GM21723 (cell line): ENCODE data around the gene C5orf58.

ENCODE experiments used
- ATAC-seq: cut with Tn5 transposase; IDR thresholded peaks from one replicate; pipeline ENCODE4 v1.9.1; 2021; ENCODE audit warnings: mild to moderate bottlenecking, moderate library complexity; ENCODE audit not compliant: unreplicated experiment

Gene C5orf58

DNA sequence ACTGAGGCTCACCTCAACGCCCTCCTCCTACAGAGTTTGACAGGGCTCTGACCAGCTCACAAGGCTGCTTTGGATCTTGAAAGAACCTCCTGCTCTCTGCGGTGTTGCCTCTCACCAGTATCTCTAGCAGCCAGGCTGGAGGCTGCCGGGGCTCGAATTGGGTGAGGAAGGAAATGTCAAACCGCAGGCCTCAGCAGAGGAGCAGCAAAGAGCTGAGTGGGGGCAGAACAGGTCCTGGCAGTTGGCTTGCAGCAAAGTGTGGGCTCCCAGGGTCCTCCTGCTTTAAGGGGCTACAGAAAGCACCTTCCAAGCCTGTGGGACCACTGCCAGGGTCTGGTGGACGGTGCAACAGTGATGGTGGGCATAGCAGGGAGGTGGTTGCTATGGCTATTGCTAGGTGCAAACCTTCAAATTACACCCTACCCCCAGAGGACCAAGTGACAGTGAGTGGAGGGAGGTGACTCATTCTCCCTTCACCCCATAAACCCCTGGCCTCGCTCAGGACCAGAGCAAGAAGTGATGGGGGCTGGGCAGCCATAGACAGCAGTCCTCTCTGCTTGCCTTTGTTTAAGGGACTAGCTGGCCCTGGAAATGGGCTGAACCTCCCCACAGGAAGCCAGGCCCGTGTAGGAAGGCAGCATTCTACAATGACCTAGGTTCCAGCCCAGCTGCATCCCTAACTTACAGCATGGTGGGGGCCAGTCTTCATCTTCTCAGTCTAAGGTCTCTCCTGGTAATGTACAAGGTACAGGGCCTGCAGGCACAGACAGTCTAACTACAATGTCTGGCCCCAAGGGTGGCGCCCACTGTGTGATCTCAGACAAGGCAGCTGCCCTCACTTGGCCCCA, 46.0 kb downstream of the C5orf58 start:
- ATAC-seq = peak; percentile 92

DNA sequence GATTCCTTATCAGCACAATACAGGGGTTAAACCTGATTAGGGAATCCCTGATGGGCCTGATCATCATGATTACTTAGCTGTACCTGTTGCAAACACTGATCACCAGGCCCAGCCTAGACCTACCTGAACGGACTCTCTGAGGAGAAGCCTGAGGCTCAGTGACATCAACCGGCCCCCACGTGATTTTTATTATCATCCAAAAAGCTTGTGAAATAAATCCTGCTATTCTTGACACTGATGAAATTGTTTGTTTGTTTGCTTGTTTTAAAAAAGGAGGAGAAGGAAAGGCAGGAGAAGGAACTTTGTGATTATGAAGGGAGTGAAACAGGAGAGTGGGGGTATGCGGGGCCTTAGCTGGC, 46.7 kb downstream of the C5orf58 start:
- ATAC-seq = no peak

DNA sequence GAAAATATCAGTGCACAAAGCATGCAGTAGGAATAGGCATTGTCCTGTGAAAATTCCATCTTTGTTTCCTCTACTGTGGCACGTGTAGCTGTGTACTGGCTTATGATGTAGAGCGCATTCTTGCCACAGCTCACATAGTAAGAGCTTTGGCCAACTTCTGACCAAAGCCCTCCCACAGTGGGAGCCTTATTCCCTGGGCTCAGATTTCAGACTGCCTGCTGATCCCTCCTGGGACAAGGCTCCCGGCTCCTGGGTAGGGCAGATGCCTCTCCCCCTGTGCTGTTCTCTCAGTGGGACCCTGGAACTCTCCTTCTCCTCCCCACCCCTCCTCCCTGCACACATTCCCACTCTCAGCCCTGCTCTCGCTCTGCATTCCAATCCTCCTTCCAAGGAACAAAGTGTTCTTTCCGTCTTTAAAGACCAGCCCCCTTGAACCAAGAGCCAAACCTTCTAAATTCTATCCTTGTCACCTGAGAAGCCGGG, 47.3 kb downstream of the C5orf58 start:
- ATAC-seq = no peak

DNA sequence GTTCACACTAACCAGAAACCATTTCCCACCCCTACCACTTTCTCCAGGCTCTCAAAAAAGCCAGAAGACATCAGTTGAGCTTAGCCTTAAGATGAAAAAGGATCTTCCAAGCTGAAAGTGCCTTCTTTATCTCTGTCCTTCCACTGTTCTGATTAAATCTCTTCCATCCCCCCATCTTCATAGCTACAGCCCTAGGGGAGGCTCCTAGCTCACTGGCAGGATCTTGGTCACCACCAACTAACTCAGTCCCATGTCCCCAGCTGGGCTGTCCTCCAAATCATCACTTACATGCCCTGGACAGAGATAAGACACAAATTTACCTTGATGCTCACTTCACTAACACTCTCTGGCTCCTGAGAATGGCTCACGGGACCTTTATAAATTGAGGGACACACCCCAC, 50.5 kb downstream of the C5orf58 start:
- no peak for ATAC-seq

DNA sequence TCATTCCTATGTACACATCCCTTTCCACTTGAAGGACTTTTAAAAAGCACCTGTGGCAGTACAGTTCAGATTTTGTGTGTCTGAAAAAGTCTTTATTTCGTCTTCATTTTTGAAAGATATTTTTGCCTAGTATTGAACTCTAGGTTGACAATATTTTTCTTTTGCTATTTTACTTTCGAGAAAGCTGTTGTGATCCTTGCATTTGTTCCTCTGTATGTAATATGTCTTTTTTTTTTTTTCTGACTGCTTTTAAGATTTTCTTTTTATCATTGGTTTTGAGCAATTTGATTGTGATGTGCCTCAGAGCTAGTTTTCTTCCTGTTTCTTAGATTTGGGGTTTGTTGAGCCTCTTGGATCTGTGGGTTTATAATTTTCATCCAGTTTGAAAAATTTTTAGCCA, 51.4 kb downstream of the C5orf58 start:
- ATAC-seq = no peak

DNA sequence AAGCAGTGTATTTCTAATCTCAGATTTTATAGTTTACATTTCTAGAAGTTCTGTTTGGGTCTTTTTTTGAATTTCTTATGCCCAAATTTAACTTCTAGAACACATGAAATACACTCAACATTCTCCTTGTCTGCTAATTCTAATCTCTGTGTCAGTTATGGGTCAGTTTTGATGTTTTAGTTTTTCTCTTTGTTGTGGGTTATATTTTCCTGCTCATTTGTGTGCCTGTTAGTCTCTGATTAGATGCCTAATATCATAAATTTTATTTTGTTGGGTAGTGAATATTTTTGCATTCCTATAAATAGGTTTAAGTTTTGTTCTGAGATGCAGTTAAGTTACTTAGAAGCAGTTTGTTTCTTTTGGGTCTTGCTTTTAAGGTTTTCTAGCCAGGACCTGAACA, 52.4 kb downstream of the C5orf58 start:
- no peak for ATAC-seq

DNA sequence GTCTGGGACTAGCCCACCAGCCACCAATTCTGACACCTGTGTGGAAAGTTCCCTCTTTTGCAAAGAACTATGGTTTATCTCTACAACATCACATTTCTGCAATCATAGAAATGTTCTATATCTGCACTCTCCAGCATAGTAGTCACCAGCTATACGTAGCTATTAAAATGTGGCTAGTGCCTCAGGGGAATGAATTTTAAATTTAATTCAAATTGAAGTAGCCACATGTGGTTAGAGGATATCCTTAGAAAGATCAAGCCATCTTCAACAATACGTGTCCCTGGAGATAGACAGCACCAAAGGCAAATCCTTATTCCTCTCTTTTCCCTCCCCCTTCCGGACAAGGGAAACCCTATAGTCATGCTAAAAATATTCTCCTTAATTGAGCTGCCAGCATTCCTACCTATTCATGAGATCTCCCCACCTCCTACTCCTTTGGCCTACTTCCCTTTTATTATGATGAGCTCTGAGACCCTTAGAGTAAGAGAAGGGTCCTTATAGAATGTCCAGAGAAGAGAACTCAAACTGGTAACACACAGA, 53.7 kb downstream of the C5orf58 start:
- ATAC-seq = no peak

DNA sequence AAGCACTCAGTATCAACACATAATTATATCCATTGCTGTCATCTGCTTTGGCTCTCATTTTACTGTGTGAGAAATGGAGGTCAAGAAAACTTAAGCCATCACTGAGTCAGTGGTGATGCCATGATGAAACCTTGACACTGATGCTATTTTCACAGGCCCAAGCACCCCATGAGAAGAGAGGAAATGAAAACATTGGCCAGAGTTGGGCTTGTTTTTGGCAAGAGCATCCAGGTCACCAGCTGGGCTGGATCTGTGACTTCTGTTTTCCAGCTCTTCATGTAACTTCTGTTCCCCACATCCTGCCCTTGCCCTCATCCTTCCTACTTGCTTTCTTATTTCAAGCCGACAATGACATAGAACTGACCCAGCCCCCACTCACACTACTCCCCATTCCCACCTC, 54.7 kb downstream of the C5orf58 start:
- ATAC-seq = no peak

DNA sequence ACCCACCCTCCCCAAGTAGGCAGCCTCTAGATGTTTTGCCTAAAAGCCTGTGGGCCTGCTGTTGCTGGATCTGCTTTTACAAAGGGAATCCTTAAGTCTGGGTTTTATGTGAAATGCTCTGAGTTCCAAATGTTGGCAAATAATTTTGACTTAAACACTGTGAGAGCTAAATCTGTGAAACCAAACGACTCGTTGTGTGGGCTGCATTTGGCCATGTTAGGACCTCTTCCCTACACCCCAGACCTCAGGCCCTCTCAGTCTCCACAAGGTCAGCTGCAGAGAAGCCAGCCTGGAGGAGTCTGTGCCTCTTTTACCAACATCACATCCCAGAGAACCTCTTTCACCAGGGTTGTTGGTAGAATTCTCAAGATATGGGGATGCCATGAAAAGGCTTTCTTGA, 55.4 kb downstream of the C5orf58 start:
- ATAC-seq = no peak

DNA sequence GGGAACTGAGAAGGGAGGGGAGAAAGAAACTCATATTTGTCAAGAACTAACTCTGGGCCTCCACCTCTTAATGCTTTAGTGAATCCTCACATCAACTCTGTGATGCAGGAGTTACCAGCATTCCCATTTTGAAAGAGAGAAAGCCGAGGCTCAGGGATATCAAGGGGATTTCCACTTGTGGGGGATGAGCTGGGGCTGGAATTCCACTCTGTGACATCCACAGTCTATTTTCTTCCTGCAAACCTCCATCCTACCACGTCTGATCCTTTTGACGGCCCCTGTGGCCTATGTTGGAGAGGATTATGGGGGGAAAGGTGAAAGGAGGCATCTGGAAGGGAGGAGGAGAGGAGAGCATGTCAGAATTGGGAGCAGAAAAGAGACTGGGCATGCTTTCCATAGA, 55.8 kb downstream of the C5orf58 start:
- ATAC-seq = no peak

DNA sequence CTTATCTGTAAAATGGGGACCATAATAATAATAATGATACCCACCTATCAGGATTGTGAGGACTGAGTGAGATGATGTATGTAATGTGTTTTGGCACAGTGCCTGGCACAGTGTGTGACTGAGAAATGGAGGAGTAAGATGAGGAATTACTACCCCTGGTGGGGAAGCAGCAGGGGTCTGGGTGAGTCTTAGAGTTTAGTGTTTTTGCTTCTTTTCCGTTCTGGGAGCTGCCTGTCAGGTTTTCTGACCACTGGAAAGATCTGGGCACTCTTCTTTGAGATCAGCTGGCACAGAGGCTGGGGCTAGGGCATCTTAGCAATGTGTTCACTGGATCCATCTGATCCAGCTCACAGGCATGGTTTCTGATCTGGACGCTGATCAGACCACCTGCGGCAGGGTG, 56.3 kb downstream of the C5orf58 start:
- ATAC-seq = no peak

DNA sequence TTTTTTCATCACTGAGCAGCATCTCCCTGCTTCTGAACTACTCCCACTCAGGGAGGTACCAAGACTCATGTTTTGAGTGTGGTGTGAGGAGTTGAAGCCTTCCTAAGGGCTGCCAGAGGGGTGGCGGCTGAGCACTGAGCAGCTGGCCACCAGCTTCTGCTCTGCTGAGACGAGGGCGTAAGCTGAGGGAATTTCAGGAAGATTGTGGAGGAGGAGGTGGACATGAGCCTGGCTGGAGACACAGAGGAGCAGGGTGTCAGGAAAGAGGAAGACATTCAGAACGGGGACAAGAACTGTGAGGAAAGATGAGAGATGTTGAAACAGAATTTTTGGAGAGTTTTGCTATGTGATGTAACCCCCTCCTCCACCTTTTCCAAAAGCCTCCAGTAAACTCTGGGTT, 57.0 kb downstream of the C5orf58 start:
- ATAC-seq = no peak

DNA sequence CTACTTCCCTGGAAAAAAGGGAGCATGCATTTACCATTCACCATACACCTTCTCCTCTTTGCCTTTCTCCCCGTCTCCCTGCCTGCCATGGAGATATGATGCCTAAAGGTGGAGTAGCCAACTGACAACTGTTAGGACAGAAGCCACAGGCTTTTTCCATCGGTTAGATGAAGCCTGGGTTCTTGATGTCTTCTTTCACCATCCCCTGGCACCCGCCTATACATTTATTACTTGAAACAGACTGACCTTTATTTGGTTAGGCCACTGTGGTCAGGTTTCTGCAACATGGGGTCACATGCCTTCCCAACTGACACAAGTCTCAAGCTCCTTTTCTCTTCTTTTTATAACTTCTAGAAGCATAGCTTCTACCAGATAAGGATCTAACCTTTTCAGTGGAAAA, 57.7 kb downstream of the C5orf58 start:
- no peak for ATAC-seq

DNA sequence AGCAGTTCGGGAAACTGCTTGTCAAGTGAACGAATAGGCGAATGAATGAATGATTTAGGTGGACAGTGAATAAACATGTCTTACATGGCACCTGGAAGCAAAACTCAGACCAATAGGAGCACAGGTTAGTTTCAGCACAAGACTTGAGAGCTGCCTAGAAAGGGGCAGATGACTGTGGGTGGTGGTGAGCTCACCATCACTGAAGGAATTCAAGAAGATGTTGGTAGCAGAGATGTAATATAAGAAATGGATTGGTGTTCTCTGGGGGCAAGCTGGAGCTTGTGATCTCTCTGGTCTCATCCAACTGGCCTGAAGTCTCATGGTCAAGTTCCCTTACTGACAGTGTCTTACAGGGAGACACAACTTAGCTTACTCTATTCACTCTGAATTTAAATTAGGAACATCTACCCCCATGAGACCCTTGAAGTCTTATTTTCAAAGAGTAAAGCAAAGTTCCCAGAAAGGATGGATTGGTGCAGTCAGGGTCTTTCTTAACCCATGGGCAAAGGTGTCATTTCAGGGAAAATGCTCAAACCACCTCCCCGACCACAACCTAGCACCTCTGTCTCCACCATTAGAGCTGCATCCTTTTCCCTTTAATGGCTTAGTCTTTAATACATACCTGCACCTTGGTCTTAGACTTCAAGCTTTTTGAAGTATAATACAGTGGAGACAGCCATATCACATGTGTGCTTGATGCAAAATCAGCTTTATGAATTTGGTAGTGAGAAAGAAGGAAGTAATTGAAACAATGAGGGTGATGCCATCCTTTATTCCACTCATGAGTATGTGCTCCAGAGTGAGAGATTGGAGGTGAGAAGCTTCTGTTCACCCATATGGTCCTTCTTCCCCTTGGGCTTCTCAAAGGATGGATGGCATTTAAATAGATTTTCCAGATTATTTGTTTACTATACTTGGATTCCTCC, 59.7 kb downstream of the C5orf58 start:
- ATAC-seq = no peak

DNA sequence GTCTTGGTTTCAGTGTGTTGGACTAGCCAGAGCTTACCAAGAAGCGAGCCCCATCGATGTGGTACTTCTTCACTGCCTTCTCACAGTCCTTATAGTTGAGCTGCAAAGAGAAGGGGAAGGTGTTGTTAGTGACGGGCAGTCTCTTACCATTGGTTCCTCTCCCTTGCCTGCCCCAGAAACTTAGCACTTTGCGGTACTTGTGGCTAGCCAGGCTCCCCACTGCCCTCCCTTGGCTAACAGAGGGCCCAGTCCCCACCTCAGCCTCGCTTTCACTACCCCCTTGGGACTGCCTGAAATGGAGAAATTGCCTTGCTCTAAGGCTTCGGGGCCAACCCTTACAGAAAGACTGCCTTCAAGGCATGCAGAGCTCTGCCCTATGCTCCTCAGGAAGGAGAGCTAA, 60.5 kb downstream of the C5orf58 start:
- peak; percentile 79 for ATAC-seq

DNA sequence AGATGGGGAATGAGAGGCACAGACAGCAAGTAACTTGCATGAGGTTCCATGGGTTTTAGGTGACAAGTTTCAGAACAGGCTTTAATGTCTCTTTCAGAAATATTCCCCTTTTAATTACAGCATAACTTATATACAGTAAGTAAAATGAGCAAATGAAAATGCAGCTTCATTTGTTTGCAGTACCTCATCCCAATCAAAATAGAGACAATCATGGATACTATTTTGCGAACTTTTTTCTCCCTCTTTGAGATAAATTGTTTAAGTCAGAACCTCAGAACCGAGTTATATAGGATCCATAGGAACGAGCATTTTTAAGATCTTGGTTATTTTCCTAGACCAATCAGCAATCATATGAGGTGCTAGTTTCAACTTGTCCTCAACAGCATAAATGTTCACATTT, 61.3 kb downstream of the C5orf58 start:
- no peak for ATAC-seq

DNA sequence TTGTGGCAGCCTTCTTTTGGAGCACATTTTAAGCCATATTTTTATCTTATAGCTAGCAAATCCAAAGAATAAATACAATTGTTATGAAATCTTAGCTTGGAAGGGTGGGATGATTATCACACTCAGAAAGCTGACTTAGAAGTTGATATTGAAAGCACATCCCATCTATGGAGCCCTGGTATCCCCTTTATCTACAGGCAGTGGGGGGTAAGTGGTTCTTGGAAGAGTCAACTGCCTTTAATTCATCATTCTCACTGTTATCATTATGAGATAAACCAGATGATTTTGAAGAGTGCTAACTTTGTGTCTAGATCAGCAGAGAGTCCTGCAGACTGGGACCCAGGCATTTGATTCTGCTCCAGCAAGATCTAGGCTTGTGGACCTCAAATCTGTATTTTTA, 61.8 kb downstream of the C5orf58 start:
- no peak for ATAC-seq
